Fibroblast of mammary gland (primary cell): ENCODE results near the gene MRPS21.

Experiments used
- DNase-seq: peaks from one replicate; pipeline ENCODE4 v3.0.0-alpha.2; 2010; ENCODE audit warnings: low read depth
- H3K4me3 ChIP-seq: 2 replicates; pipeline ENCODE4 v1.5.1; 2011; ENCODE audit warnings: low read depth, mild to moderate bottlenecking, low read length, moderate library complexity; ENCODE audit not compliant: control insufficient read depth
- TF ChIP-seq, protein P1 (sequence below): conservative IDR thresholded peaks from 2 replicates; pipeline ENCODE4 v1.5.1; 2011; ENCODE audit warnings: low read depth, low read length, inconsistent platforms; ENCODE audit not compliant: control insufficient read depth, insufficient read depth

MRPS21 gene

DNA sequence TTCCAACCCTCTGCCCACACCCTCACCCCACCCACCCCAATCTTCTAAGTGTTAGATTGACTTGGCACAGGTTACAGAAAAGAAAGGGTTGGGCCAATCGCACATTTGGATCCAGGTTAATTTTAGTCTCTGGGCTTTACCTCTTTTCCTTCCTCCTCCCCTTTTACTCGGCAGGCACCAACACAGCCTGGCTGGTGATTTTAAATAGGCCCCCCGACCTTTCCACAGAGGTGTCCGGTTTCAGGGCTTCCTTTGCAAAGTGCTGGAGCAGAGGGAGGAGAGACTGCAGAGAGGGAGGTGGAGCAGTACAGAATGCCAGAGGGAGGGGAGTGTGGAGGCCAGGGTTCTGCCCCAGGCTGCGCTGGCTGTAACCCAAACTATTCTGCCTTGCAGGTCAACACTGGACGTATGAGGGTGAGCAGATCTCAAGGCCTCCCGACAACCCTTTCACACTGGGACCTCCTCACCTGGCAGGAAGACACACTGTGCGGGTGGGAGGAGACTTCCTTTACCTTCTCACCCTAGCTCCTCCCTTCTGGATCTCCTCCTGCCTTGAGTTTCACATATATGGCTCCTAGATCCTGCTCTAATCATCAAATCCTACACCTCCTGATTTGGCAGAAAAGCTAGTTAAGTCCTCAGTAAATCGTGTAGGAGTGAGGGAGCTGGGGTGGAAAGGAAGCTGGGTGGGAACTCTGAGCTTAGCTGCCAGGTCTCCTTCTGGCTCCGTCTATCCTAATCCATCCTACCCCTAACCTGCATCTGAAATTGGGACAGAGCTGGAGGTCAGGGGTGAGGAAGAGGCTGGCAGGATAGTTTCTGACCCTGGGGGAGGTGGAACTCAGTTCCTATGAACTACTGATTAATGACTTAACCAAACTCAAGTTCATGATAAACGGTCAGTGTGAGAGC is 33.6 kb upstream of the MRPS21 start:
- H3K4me3 ChIP-seq, result no peak overlapping the region
- DNase-seq, result no peak
- TF ChIP-seq, protein P1, sequence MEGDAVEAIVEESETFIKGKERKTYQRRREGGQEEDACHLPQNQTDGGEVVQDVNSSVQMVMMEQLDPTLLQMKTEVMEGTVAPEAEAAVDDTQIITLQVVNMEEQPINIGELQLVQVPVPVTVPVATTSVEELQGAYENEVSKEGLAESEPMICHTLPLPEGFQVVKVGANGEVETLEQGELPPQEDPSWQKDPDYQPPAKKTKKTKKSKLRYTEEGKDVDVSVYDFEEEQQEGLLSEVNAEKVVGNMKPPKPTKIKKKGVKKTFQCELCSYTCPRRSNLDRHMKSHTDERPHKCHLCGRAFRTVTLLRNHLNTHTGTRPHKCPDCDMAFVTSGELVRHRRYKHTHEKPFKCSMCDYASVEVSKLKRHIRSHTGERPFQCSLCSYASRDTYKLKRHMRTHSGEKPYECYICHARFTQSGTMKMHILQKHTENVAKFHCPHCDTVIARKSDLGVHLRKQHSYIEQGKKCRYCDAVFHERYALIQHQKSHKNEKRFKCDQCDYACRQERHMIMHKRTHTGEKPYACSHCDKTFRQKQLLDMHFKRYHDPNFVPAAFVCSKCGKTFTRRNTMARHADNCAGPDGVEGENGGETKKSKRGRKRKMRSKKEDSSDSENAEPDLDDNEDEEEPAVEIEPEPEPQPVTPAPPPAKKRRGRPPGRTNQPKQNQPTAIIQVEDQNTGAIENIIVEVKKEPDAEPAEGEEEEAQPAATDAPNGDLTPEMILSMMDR, result no peak

DNA sequence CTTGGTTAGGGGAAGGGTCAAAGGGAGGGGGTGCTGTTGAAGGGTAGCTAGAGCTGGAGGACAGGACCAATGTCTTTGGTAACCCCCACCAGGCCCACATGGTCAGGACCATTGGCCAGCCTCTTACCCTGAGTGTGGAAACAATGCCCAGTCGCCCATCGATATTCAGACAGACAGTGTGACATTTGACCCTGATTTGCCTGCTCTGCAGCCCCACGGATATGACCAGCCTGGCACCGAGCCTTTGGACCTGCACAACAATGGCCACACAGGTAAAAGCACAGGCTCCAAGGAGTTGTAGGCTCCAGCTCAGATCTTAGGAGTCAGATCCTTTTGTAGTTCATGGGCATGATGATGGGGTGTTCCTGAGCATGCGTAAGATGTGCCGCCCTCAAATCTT is 32.3 kb upstream of the MRPS21 start:
- no peak overlapping the region for H3K4me3 ChIP-seq
- TF ChIP-seq, protein P1, result no peak
- DNase-seq, result no peak

DNA sequence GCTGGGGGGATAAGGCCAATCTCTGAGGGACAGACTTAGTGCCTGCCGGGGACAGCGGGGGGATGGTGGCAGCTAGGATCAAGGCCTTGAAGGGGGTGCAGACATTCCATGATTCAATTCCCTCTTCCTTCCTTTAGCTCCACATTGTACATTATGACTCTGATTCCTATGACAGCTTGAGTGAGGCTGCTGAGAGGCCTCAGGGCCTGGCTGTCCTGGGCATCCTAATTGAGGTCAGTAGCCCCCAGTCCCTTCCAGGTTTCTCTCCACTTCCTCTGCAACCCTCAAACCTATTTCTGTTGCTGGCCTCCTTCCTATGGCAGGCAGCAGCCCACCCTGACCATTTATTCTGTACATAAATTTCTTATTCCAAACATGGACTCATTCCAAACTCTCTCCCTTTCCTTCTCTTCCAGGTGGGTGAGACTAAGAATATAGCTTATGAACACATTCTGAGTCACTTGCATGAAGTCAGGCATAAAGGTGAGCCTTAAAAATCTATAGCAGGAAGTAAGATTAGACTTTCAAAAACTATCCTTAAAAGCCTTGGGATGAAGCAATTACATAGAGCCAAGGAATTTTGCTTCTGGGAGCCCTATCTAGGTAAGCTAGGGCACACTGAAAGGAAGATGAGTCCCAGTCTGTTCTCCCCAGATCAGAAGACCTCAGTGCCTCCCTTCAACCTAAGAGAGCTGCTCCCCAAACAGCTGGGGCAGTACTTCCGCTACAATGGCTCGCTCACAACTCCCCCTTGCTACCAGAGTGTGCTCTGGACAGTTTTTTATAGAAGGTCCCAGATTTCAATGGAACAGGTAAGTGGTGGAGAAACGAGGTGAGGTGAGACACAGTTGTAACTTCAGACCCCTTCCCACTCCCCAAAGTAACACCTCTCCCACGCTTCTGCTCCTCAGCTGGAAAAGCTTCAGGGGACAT is 31.0 kb upstream of the MRPS21 start:
- no peak overlapping the region for H3K4me3 ChIP-seq
- TF ChIP-seq, protein P1, result no peak
- DNase-seq, result no peak

DNA sequence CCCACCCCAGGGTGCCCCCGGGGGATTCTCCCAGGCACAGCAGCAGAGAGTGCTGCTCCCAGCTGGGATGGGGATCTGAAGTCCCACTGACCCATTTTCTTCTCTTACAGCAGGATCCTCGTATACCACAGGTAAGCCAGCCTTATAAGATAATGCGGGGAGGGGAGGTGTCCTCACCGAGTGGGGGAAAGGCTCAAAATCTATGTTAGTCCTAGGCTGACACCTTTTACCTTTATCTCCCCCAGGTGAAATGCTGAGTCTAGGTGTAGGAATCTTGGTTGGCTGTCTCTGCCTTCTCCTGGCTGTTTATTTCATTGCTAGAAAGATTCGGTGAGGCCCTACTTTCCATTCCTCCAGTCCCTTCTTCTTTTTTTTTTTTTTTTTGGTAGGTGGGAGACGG is 30.1 kb upstream of the MRPS21 start:
- TF ChIP-seq, protein P1, result no peak
- no peak overlapping the region for H3K4me3 ChIP-seq

DNA sequence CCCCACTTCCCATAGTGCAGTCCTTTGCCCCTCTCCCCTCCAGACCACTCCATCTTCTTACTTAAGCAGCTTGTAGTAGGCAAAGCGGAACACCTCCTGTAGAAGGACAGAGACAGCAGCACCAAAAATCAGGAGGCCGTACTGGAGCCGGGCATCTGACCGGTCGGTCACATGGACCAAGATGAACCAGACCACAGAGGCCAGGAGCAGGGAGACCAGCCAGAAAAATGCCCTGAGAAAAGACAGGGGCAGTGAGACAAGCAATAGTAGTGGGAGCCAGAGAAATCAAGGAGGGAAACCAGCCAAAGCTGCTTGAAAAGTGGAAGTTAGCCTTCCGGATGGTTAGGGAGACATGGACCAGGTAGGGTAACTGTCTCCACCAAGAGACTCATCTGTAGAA is 25.8 kb upstream of the MRPS21 start:
- TF ChIP-seq, protein P1, result no peak

More for the DNA sequence above, 30.1 kb upstream of the MRPS21 start:
- no peak for DNase-seq

DNA sequence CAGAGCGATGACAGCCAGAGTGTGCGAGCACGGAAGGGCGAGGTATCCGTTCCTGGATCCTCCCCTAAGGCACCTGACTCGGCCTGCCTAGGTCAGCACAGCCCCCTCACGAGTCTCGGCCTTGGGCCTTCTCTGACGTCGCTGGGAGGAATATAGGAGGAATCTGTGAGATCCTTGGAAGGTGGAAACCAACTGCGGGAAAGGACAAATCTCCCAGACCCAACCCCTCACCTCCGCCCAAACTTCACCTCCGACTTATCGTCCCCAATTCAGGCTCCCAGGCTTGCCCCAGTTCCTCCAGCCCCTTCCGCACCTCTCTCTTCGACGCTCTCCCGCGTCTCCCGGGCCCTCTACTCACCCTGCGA is 25.3 kb upstream of the MRPS21 start:
- TF ChIP-seq, protein P1, result no peak
- H3K4me3 ChIP-seq, result peak overlapping the region; percentile 93
- peak; percentile 44 for DNase-seq

More for the DNA sequence above, 25.8 kb upstream of the MRPS21 start:
- peak overlapping the region; percentile 93 for H3K4me3 ChIP-seq
- peak; percentile 14 for DNase-seq
